Measurements from ENCODE around the gene C11orf86. TPM values are rescaled to one million over a fixed set of nuclear protein-coding genes. Genes with fewer than 3 reads are reported as not detected.

Gene C11orf86
- total and polyA plus RNA-seq, 2 of the 8 experiments (the other 6 are each of a cell fraction or from before 2014, with no cell fraction given), result 0.91 to 0.97 TPM

GRCh38 chr11:66986178-66986545, 11.1 kb downstream of the C11orf86 start:
- Histone ChIP-seq H2AFZ (ENCODE audit: low read length) (no peak overlapping the region), H3K4me3 (ENCODE audit: extremely low read depth in 1 of 4, insufficient read depth in 2 of 4, low read depth in 3 of 4, low read length in 4 of 4) (no peak overlapping the region), H3K56ac (replicated peaks; ENCODE audit: insufficient read length, low read depth, low read length) (no peak overlapping the region), H2BK20ac (ENCODE audit: low read length) (peak overlapping the region; percentile 86; the same call in 1 of the 2 replicates), H2BK12ac (ENCODE audit: low read depth, low read length) (peak overlapping the region; percentile 94; the same call in 1 of the 2 replicates), H3K27ac (ENCODE audit: low read depth, low read length) (no peak overlapping the region), H4K91ac (replicated peaks; ENCODE audit: insufficient read length, low read length) (peak overlapping the region; percentile 52), H3K4me2 (ENCODE audit: insufficient read depth in 1 of 2, low read depth in 2 of 2, low read length in 2 of 2) (no peak overlapping the region), H2BK120ac (replicated peaks; ENCODE audit: low read depth, low read length) (no peak overlapping the region), H3K9me3 (ENCODE audit: insufficient read depth in 2 of 2, low read depth in 1 of 2, low read length in 1 of 2) (no peaks in the 10 kb centered on the region), H3K9ac (replicated peaks in 1 of 4; ENCODE audit: extremely low read depth in 1 of 4, low read depth in 3 of 4, low read length in 3 of 4) (no peak overlapping the region), H3K79me1 (ENCODE audit: low read depth, low read length) (no peaks in the 10 kb centered on the region), H3K14ac (ENCODE audit: insufficient read length) (no peak overlapping the region), H3K18ac (ENCODE audit: extremely low read depth, low read length) (no peak overlapping the region; the same call in 1 of the 2 replicates), H3K27me3 (replicated peaks in 1 of 4; ENCODE audit: control insufficient read depth in 3 of 4, extremely low read depth in 1 of 4, insufficient read depth in 3 of 4, low read length in 3 of 4) (no peaks in the 10 kb centered on the region), H4K8ac (ENCODE audit: extremely low read depth, insufficient read depth, low read length) (no peak overlapping the region), H2AK5ac (ENCODE audit: low read depth, low read length) (peak overlapping the region; percentile 93; the same call in 1 of the 2 replicates), H2BK5ac (ENCODE audit: low read depth, low read length) (no peak overlapping the region; the same call in 1 of the 2 replicates), H3K23me2 (ENCODE audit: low read depth, low read length) (no peaks in the 10 kb centered on the region), H4K5ac (ENCODE audit: insufficient read length, low read depth, low read length) (no peak overlapping the region), H3K23ac (ENCODE audit: insufficient read length) (no peak overlapping the region), H3K4me1 (replicated peaks in 1 of 4; ENCODE audit: control insufficient read depth in 3 of 4, insufficient read depth in 4 of 4, low read length in 3 of 4) (peaks cover 0 to 6% (median 5%) of the 10 kb centered on the region in 4 experiments; a peak in 6 of 7 replicates), H2BK15ac (ENCODE audit: low read length) (peak overlapping the region; percentile 72; the same call in 1 of the 2 replicates), H3K79me2 (ENCODE audit: control insufficient read depth in 1 of 2, insufficient read depth in 2 of 2, low read length in 2 of 2) (no peaks in the 10 kb centered on the region), H4K20me1 (replicated peaks in 1 of 2; ENCODE audit: control insufficient read depth in 1 of 2, insufficient read depth in 2 of 2, low read length in 2 of 2) (no peaks in the 10 kb centered on the region), H3K36me3 (ENCODE audit: control insufficient read depth in 2 of 4, insufficient read depth in 4 of 4, low read length in 3 of 4) (no peaks in the 10 kb centered on the region), H3K4ac (replicated peaks; ENCODE audit: insufficient read length, low read depth, low read length) (no peak overlapping the region)
- ChIA-PET POLR2A (ENCODE audit: partially characterized antibody) (interaction anchor here (0.8 to 4.0 kb wide), 2 partner anchors 10 to 19 kb away, joined by 3 to 14 read pairs; partner anchors contain the start of gene C11orf86), CTCF (ENCODE audit: partially characterized antibody) (interaction anchor here (0.9 to 5.6 kb wide), 10 partner anchors 10 to 141 kb away, joined by 3 to 45 read pairs (median 5); partner anchors contain the start of genes C11orf86 and SYT12)
- 90% methylated on average over 7 of the region's 7 CpGs; no CpG with 5 or more reads in 1 of the 2 experiments for WGBS, 2 experiments (ENCODE audit: extremely low coverage in 1 of 2, insufficient coverage in 1 of 2, insufficient read length in 1 of 2, insufficient replicate concordance in 2 of 2, low coverage in 1 of 2, low lambda C conversion rate in 2 of 2, missing lambda C conversion rate in 1 of 2)
- DNase-seq (ENCODE audit: low read depth in 1 of 2, low spot score in 2 of 2) (no peak), FAIRE-seq (no peak)
- TF ChIP-seq FOSL1 (IDR thresholded peaks at IDR 0.05; ENCODE audit: insufficient read depth, low read depth, low read length) (no peak), EGR1 (IDR thresholded peaks at IDR 0.05; ENCODE audit: borderline replicate concordance, low read depth, low read length) (no peak), NRF1 (IDR thresholded peaks at IDR 0.05; ENCODE audit: low read depth, low read length) (no peak), KDM1A (IDR thresholded peaks at IDR 0.05; ENCODE audit: borderline replicate concordance, low read length) (no peak), TCF12 (IDR thresholded peaks at IDR 0.05; ENCODE audit: low read depth, low read length) (no peak), E2F6 (IDR thresholded peaks at IDR 0.05) (no peak), JUND (IDR thresholded peaks at IDR 0.05; ENCODE audit: low read length) (no peak), MAFK (IDR thresholded peaks at IDR 0.05; ENCODE audit: low read depth, low read length) (no peak), RNF2 (IDR thresholded peaks at IDR 0.05; ENCODE audit: borderline replicate concordance, low read depth, low read length, missing control alignments, poor library complexity, severe bottlenecking) (no peak), BACH1 (IDR thresholded peaks at IDR 0.05; ENCODE audit: low read length) (no peak)
- TF ChIP-seq, protein P1, sequence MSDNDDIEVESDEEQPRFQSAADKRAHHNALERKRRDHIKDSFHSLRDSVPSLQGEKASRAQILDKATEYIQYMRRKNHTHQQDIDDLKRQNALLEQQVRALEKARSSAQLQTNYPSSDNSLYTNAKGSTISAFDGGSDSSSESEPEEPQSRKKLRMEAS (IDR thresholded peaks at IDR 0.05), result no peak
- TF ChIP-seq, protein P2, sequence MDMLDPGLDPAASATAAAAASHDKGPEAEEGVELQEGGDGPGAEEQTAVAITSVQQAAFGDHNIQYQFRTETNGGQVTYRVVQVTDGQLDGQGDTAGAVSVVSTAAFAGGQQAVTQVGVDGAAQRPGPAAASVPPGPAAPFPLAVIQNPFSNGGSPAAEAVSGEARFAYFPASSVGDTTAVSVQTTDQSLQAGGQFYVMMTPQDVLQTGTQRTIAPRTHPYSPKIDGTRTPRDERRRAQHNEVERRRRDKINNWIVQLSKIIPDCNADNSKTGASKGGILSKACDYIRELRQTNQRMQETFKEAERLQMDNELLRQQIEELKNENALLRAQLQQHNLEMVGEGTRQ (IDR thresholded peaks at IDR 0.05; ENCODE audit: low read length), result no peak
